ENCODE measurements around the gene SAE1.
"Not testable (repeated sequence)": the region's sequence is repeated elsewhere in the genome, so short reads cannot be mapped to it uniquely, and the experiment has no call there.

Gene SAE1

DNA sequence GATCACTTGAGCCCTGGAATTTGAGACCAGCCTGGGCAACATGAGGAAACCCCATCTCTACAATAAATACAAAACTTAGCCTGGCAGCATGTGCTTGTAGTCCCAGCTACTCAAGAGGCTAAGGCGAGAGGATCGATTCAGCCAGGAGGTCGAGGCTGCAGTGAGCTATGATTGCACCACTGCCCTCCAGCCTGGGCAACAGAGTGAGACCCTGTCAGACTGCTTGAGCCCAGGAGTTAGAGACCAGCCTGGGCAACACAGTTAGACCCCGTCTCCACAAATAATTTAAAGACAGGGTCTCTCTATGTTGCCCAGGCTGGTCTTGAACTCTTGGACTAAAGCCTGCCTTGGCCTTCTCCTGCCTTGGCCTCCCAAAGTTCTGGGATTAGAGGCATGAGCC, 29.5 kb upstream of the SAE1 start:
- H3K9me3 ChIP-seq (ENCODE audit: control insufficient read depth, low read length); H2BK5ac ChIP-seq (ENCODE audit: low read depth, low read length, poor library complexity, severe bottlenecking); H3K4me3 ChIP-seq (ENCODE audit: insufficient read depth in 1 of 2, low read depth in 1 of 2, low read length in 2 of 2); H3K23ac ChIP-seq (ENCODE audit: low read length in 2 of 2); H3K4ac ChIP-seq (ENCODE audit: low read depth in 1 of 2, low read length in 2 of 2); DNase-seq; H3K4me2 ChIP-seq (ENCODE audit: low read length, poor library complexity, severe bottlenecking); H2BK120ac ChIP-seq (ENCODE audit: low read depth, low read length); H3K27me3 ChIP-seq (ENCODE audit: control insufficient read depth in 1 of 2, insufficient read depth in 1 of 2, low read length in 2 of 2); H2BK15ac ChIP-seq (ENCODE audit: low read depth, poor library complexity, severe bottlenecking); H4K8ac ChIP-seq (ENCODE audit: low read length); H2AFZ ChIP-seq (ENCODE audit: low read depth, low read length); H2AK5ac ChIP-seq (ENCODE audit: low read length, severe bottlenecking); H3K9ac ChIP-seq (ENCODE audit: low read length); H2BK12ac ChIP-seq (ENCODE audit: low read length in 2 of 2); H3K18ac ChIP-seq (ENCODE audit: low read depth in 1 of 2, low read length in 2 of 2); H3K14ac ChIP-seq (ENCODE audit: low read length in 2 of 2); H4K91ac ChIP-seq (ENCODE audit: low read length); H3K27ac ChIP-seq (ENCODE audit: low read length, poor library complexity, severe bottlenecking): not testable (repeated sequence)
- 98% methylated on average over 4 of the region's 4 CpGs for WGBS
- H3K79me1 ChIP-seq (replicated peaks; ENCODE audit: low read length, poor library complexity, severe bottlenecking) = peaks cover 22% of the 10 kb centered on the region
- H3K4me1 ChIP-seq (ENCODE audit: control insufficient read depth, insufficient read depth, low read depth, low read length) = peaks cover 19% of the 10 kb centered on the region
- H3K36me3 ChIP-seq (ENCODE audit: control insufficient read depth in 1 of 2, insufficient read depth in 2 of 2, low read depth in 1 of 2, low read length in 2 of 2) = peaks cover 11 to 32% of the 10 kb centered on the region in 2 experiments

GRCh38 chr19:47102346-47103060, 28.1 kb upstream of the SAE1 start:
- Histone ChIP-seq H2BK120ac (ENCODE audit: low read depth, low read length) (no peak overlapping the region), H2BK15ac (ENCODE audit: low read depth, poor library complexity, severe bottlenecking) (no peak overlapping the region), H3K18ac (ENCODE audit: low read depth in 1 of 2, low read length in 2 of 2) (no peak overlapping the region), H3K27me3 (ENCODE audit: control insufficient read depth in 1 of 2, insufficient read depth in 1 of 2, low read length in 2 of 2) (no peaks in the 10 kb centered on the region), H3K23ac (ENCODE audit: low read length in 2 of 2) (no peak overlapping the region), H3K79me1 (replicated peaks; ENCODE audit: low read length, poor library complexity, severe bottlenecking) (peaks cover 13% of the 10 kb centered on the region), H2BK5ac (ENCODE audit: low read depth, low read length, poor library complexity, severe bottlenecking) (no peak overlapping the region), H3K14ac (ENCODE audit: low read length in 2 of 2) (no peak overlapping the region), H3K4me2 (ENCODE audit: low read length, poor library complexity, severe bottlenecking) (no peak overlapping the region), H3K9ac (ENCODE audit: low read length) (peak overlapping the region; percentile 55), H3K4me3 (ENCODE audit: insufficient read depth in 1 of 2, low read depth in 1 of 2, low read length in 2 of 2) (peak overlapping the region in 1 of 2 experiments; percentile 61), H3K9me3 (ENCODE audit: control insufficient read depth, low read length) (no peaks in the 10 kb centered on the region), H3K4ac (ENCODE audit: low read depth in 1 of 2, low read length in 2 of 2) (no peak overlapping the region), H3K27ac (ENCODE audit: low read length, poor library complexity, severe bottlenecking) (peak overlapping the region; percentile 55), H3K36me3 (ENCODE audit: control insufficient read depth in 1 of 2, insufficient read depth in 2 of 2, low read depth in 1 of 2, low read length in 2 of 2) (peaks cover 11 to 21% of the 10 kb centered on the region in 2 experiments), H2AK5ac (ENCODE audit: low read length, severe bottlenecking) (no peak overlapping the region), H2BK12ac (ENCODE audit: low read length in 2 of 2) (no peak overlapping the region), H4K91ac (ENCODE audit: low read length) (no peak overlapping the region), H3K4me1 (ENCODE audit: control insufficient read depth, insufficient read depth, low read depth, low read length) (peaks cover 11% of the 10 kb centered on the region), H2AFZ (ENCODE audit: low read depth, low read length) (no peak overlapping the region), H4K8ac (ENCODE audit: low read length) (no peak overlapping the region)
- no peak for DNase-seq
- WGBS = 96% methylated on average over 9 of the region's 9 CpGs

DNA sequence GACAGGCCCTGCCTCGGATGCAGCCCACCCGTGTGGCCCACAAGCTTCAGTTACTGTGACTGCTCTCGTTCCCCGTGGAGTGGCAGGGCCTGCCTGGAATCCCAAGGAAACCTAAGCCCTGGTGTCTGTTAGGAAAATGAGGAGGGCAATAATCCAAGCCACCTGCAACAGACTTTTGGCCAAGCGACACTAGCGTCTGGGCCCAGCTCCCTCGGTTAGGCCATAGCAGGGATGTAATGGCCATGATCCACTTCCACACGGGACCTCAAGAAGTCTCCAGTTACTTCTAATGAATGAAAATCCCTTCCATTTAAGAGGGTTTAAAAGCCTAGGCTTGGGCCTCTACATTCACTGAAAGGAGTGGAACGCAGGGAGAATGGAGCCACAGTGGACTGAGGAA, 26.0 kb upstream of the SAE1 start:
- H2BK120ac ChIP-seq (ENCODE audit: low read depth, low read length) = no peak overlapping the region
- H2AFZ ChIP-seq (ENCODE audit: low read depth, low read length) = no peak overlapping the region
- no peak overlapping the region for H2AK5ac ChIP-seq (ENCODE audit: low read length, severe bottlenecking)
- H3K4me1 ChIP-seq (ENCODE audit: control insufficient read depth, insufficient read depth, low read depth, low read length) = peaks cover 6% of the 10 kb centered on the region
- no peak overlapping the region for H3K14ac ChIP-seq (ENCODE audit: low read length in 2 of 2)
- DNase-seq = no peak
- no peak overlapping the region for H3K4ac ChIP-seq (ENCODE audit: low read depth in 1 of 2, low read length in 2 of 2)
- no peak overlapping the region for H3K27ac ChIP-seq (ENCODE audit: low read length, poor library complexity, severe bottlenecking)
- H2BK15ac ChIP-seq (ENCODE audit: low read depth, poor library complexity, severe bottlenecking) = no peak overlapping the region
- peak overlapping the region in 1 of 2 experiments; percentile 3 for H2BK12ac ChIP-seq (ENCODE audit: low read length in 2 of 2)
- no peak overlapping the region for H3K9ac ChIP-seq (ENCODE audit: low read length)
- H3K23ac ChIP-seq (ENCODE audit: low read length in 2 of 2) = peak overlapping the region in 1 of 2 experiments; percentile 73
- no peak overlapping the region for H3K4me3 ChIP-seq (ENCODE audit: insufficient read depth in 1 of 2, low read depth in 1 of 2, low read length in 2 of 2)
- H3K18ac ChIP-seq (ENCODE audit: low read depth in 1 of 2, low read length in 2 of 2) = no peak overlapping the region
- WGBS = 92% methylated on average over 9 of the region's 9 CpGs
- H3K79me1 ChIP-seq (replicated peaks; ENCODE audit: low read length, poor library complexity, severe bottlenecking) = peaks cover 7% of the 10 kb centered on the region
- no peak overlapping the region for H4K8ac ChIP-seq (ENCODE audit: low read length)
- peaks cover 13 to 14% of the 10 kb centered on the region in 2 experiments for H3K36me3 ChIP-seq (ENCODE audit: control insufficient read depth in 1 of 2, insufficient read depth in 2 of 2, low read depth in 1 of 2, low read length in 2 of 2)
- no peak overlapping the region for H4K91ac ChIP-seq (ENCODE audit: low read length)
- no peak overlapping the region for H3K4me2 ChIP-seq (ENCODE audit: low read length, poor library complexity, severe bottlenecking)
- no peak overlapping the region for H2BK5ac ChIP-seq (ENCODE audit: low read depth, low read length, poor library complexity, severe bottlenecking)
- H3K9me3 ChIP-seq (ENCODE audit: control insufficient read depth, low read length) = no peaks in the 10 kb centered on the region
- no peaks in the 10 kb centered on the region for H3K27me3 ChIP-seq (ENCODE audit: control insufficient read depth in 1 of 2, insufficient read depth in 1 of 2, low read length in 2 of 2)

- Histone ChIP-seq H2AFZ (ENCODE audit: low read depth, low read length) (no peak overlapping the region), H2BK15ac (ENCODE audit: low read depth, poor library complexity, severe bottlenecking) (no peak overlapping the region), H4K8ac (ENCODE audit: low read length) (peak overlapping the region; percentile 12), H2BK12ac (ENCODE audit: low read length in 2 of 2) (no peak overlapping the region), H3K9me3 (ENCODE audit: control insufficient read depth, low read length) (no peaks in the 10 kb centered on the region), H3K36me3 (ENCODE audit: control insufficient read depth in 1 of 2, insufficient read depth in 2 of 2, low read depth in 1 of 2, low read length in 2 of 2) (peaks cover 13 to 20% of the 10 kb centered on the region in 2 experiments), H3K23ac (ENCODE audit: low read length in 2 of 2) (peak overlapping the region in 1 of 2 experiments; percentile 42), H4K91ac (ENCODE audit: low read length) (no peak overlapping the region), H3K4me2 (ENCODE audit: low read length, poor library complexity, severe bottlenecking) (no peak overlapping the region), H2BK5ac (ENCODE audit: low read depth, low read length, poor library complexity, severe bottlenecking) (no peak overlapping the region), H3K27ac (ENCODE audit: low read length, poor library complexity, severe bottlenecking) (no peak overlapping the region), H3K27me3 (ENCODE audit: control insufficient read depth in 1 of 2, insufficient read depth in 1 of 2, low read length in 2 of 2) (no peaks in the 10 kb centered on the region), H3K4ac (ENCODE audit: low read depth in 1 of 2, low read length in 2 of 2) (no peak overlapping the region), H3K4me1 (ENCODE audit: control insufficient read depth, insufficient read depth, low read depth, low read length) (peaks cover 8% of the 10 kb centered on the region), H3K18ac (ENCODE audit: low read depth in 1 of 2, low read length in 2 of 2) (no peak overlapping the region), H3K9ac (ENCODE audit: low read length) (peak overlapping the region; percentile 71), H3K79me1 (replicated peaks; ENCODE audit: low read length, poor library complexity, severe bottlenecking) (peaks cover 7% of the 10 kb centered on the region), H2AK5ac (ENCODE audit: low read length, severe bottlenecking) (no peak overlapping the region), H3K14ac (ENCODE audit: low read length in 2 of 2) (peak overlapping the region in 1 of 2 experiments; percentile 1), H2BK120ac (ENCODE audit: low read depth, low read length) (no peak overlapping the region), H3K4me3 (ENCODE audit: insufficient read depth in 1 of 2, low read depth in 1 of 2, low read length in 2 of 2) (peak overlapping the region in 1 of 2 experiments; percentile 18)
- no peak for DNase-seq
- WGBS = 86% methylated on average over 2 of the region's 2 CpGs
Observed at GRCh38 chr19:47105874-47106273, 24.8 kb upstream of the SAE1 start.
